ENCODE data around the gene TUT7. TPM values are rescaled to one million over a fixed set of nuclear protein-coding genes. Genes with fewer than 3 reads are reported as not detected.
A peak's percentile ranks its signal among the peaks of the same experiment; 100 is the strongest.

Gene TUT7
- total RNA-seq, 2 donors from 2014 or later: 30.8 to 35.3 TPM

DNA sequence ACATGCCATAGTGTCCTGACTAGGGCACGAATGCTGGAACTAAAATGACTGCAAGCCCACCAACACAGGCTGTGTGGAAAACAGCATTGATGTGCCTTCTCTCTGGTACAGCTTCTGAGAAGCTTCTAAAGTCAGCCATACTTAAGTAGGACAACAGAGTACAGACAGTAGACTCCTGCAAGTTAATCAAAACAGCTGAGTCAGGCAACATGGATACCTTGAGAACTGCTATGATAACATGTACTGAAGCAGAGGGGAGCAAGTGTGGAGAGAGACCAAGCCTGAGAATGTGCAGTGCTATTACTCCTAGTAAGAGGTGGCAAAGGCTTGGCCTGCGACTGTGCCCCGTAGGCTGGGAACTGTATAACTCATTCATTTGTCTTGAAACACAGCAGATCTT, 74.4 kb downstream of the TUT7 start:
- intact Hi-C loops (cut with DNase I, micrococcal nuclease): no loop called here
- DNase-seq: no peak
- no peak for ATAC-seq

DNA sequence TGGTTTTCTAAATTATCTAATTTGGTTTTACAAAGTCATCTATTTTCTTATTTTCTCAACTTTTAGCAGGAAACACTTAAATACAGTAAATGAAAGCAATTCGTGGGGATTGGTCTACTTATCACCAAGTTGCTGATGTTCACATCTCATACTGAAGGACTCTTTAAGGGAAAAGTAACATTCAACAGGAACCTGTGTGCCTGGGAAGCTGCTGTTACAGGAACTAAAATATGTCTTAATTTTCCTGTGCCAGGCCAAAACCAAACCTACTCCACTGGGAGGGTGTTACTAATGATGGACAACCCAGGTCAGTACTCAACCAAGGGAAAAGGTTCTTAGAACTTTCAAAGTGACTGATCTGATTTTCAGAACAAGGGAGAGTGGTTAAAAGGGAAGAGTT, 77.1 kb downstream of the TUT7 start:
- DNase-seq (no peak), ATAC-seq (no peak)
- intact Hi-C loops (cut with DNase I, micrococcal nuclease): no loop called here

DNA sequence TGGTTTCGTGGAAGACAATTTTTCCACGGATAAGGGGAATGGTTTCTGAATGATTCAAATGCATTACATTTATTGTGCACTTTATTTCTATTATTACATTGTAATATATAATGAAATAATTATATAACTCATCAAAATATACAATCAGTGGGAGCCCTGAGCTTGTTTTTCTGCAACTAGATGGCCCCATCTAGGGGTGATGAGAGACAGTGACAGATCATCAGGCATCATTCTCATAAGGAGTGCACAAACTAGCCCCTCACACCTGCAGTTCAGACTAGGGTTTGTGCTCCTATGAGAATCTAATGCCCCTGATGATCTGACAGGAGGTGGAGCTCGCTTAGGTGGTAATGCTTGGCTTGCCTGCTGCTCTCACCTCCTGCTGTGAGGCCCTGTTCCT, 78.2 kb downstream of the TUT7 start:
- intact Hi-C loops (cut with DNase I, micrococcal nuclease): no loop called here
- DNase-seq (no peak), ATAC-seq (no peak)

GRCh38 chr9:86274821-86275643, 79.2 kb downstream of the TUT7 start:
- intact Hi-C loops (cut with DNase I, micrococcal nuclease): no loop called here
- DNase-seq (no peak), ATAC-seq (no peak)

GRCh38 chr9:86272221-86272620, 82.0 kb downstream of the TUT7 start:
- DNase-seq: no peak
- intact Hi-C loops (cut with DNase I, micrococcal nuclease): no loop called here
- ATAC-seq: peak; percentile 99

DNA sequence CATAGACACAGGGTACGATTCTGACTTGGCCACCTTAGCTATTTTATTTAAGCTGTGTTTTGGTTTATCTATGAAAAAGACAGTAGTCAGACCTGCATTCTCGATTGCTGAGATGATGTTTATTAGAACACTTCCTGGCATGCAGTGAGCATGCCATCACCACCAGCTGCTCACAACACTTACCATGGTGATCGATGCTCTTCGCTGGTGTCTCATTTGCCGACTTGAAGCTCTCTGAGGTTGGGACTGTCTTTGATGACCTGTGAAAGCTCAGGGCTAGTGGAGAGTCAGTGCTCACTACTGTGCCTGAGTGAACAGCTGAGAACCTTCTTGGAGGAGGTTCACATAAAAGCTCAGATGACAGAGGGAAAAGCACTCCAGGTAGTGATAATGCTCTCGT, 90.3 kb downstream of the TUT7 start:
- intact Hi-C loops (cut with DNase I, micrococcal nuclease): no loop called here
- DNase-seq (no peak), ATAC-seq (no peak)

DNA sequence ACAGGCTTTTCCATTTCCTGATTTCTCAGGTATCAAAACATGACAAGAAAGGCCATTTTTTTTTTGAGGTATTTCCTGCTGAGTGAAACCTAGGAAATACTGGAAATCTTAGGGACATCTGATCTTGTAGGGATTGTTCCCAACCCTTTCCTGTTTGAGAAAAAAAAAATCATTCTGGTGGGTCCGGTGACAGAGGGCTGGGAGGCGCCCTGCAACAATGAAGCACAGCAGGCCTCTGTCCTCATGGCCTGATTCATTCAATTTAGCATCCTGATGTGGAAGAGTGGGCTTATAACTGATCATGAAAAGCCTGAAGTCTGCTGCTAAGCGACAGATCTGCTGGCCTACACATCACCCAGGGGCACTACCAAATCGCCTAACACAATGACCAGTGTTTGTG, 91.7 kb downstream of the TUT7 start:
- intact Hi-C loops (cut with DNase I, micrococcal nuclease): no loop called here

GRCh38 chr9:86259557-86259956, 94.7 kb downstream of the TUT7 start, which contains the start of gene C9orf153:
TSS of gene C9orf153 (minus strand) at chr9:86259657. CDS start at chr9:86229603, 30,054 bp downstream.
- intact Hi-C loops (cut with DNase I, micrococcal nuclease): no loop called here
- DNase-seq (no peak), ATAC-seq (no peak)

More for the DNA sequence above, 91.7 kb downstream of the TUT7 start:
- no peak for DNase-seq
- no peak for ATAC-seq

DNA sequence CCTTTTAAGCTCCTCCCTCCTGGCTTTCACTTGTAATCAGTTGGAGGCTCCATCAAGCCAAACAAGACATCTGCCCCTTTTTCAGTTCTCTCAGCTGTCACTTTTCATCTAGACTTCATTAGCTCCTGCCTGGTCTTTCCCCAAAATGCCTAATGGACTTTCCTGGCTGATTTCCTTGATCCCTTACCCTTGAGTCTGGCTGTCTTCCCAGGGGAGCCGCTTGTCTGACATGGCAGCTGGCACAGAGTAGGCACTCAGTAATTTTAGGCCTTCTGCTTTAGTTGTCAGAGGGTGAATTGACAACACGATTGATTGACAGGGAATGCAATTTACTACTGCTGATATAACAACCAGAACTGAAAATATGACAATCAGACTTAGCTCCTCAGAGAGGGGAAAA, 96.8 kb downstream of the TUT7 start:
- ATAC-seq (no peak), DNase-seq (no peak)
- intact Hi-C loops (cut with DNase I, micrococcal nuclease): no loop called here

DNA sequence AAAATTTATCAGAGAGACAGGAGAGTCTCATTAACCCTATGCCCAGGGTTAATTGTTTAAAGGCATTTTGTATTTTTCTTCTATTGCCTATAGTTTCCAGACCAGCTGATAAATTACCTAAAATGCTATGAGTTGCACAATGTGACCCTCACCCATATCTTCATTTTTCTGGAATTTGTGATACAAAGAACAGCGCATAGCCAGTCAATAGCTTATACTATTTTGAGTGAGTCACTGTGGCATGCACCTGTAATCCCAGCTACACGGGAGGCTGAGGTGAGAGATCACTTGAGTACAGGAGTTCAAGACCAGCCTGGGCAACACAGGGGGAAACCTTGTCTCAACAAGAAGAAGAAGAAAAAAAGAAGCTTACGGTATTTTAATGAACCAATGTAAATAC, 97.6 kb downstream of the TUT7 start:
- intact Hi-C loops (cut with DNase I, micrococcal nuclease): no loop called here
- DNase-seq (no peak), ATAC-seq (no peak)

DNA sequence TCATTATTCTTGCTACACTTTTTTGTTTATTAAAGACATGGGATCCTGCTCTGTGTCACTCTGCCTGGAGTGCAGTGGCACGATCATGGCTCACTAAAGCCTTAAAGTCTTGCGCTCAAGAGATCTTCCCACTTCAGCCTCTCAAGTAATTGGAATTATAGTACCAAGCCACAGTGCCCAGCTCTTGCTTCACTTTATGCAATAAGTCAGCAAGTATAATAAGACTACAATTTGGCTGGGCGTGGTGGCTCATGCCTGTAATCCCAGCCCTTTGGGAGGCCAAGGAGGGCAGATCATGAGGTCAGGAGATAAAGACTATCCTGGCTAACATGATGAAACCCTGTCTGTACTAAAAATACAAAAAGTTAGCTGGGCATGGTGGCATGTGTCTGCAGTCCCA, 100.6 kb downstream of the TUT7 start:
- ATAC-seq (no peak), DNase-seq (no peak)
- intact Hi-C loops (cut with DNase I, micrococcal nuclease): no loop called here

DNA sequence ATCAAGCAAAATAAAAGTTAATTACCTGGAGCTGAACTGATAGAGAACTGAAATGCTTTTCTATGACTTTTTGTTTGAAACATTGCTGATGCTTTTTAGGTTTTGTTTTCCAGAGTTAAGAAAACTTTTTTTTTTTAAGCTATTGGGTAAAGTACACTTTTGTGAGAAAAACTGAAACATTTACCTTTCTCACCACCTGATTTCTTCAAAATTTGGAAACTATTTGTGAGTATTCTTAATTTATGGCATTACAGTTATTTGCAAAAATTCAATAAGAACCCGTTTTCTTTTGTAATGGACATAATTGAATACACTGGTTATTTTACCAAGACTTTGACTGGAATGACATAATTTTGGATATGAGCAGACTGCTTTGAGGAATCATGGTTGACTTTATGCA, 101.3 kb downstream of the TUT7 start:
- intact Hi-C loops (cut with DNase I, micrococcal nuclease): no loop called here
- no peak for DNase-seq
- no peak for ATAC-seq

DNA sequence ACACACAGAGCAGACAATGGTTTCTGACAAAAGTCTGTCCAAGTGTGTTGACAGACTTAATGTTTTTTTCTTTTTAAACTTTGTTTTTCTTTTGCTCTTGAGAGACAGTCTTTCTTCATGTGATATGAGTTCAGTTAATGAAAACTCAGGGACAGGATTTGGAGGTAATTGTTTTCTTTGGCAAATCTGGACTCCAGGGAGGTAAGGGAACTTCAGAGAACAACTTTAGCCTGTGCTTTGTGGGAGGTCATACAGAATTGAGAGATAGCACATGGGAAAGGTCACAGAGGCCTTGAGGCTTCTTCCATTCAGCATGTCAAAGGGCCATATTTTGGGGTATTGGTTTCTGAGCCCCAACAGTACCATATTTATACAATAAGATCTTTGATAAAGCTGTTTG, 104.1 kb downstream of the TUT7 start:
- intact Hi-C loops (cut with DNase I, micrococcal nuclease): no loop called here
- ATAC-seq (no peak), DNase-seq (no peak)

DNA sequence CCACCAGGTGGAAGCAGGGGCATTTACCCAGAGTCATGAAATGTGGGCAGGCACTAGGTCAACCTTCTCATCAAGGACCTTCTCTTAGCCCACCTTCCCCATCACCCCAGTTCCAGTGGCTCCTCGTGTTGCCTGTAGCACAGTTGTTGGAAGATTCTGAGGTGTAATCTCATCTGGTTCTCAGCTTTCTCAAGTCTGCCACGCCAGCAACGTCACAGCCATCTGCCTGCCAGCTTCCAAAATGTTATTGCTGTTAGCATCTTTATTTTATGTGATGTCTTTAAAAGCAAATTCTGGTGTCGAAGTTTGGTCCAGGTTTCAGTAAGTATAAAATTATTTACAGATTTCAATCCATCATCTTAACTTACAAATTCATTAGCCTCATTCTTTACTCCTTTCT, 105.5 kb downstream of the TUT7 start:
- ATAC-seq: no peak

GRCh38 chr9:86246752-86247161, 107.5 kb downstream of the TUT7 start:
- DNase-seq: no peak
- intact Hi-C loops (cut with DNase I, micrococcal nuclease): no loop called here
- ATAC-seq: no peak

More for the DNA sequence above, 105.5 kb downstream of the TUT7 start:
- DNase-seq: no peak
- intact Hi-C loops (cut with DNase I, micrococcal nuclease): no loop called here

DNA sequence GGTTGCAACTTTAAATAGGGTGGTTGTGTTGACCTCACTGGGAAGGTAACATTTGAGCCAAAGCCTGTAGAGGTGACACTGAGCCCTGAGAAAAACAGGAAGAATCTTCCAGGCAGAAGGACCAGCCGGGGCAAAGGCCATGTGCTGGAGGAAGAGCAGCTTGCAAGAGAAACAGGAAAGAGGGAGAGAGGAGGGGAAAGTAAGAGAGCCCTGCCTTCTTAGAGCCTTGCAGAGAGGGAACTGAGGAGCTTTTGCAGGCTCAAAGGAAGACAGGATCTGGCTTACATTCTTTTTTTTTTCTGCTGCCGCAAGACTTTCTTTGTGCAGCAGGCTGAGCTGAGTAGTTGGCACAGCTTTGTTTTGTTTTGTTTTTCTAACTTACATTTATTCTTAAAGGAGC, 112.1 kb downstream of the TUT7 start:
- intact Hi-C loops (cut with DNase I, micrococcal nuclease): no loop called here
- DNase-seq (peak in 1 of 2 donors; percentile 14), ATAC-seq (peak; percentile 77)

DNA sequence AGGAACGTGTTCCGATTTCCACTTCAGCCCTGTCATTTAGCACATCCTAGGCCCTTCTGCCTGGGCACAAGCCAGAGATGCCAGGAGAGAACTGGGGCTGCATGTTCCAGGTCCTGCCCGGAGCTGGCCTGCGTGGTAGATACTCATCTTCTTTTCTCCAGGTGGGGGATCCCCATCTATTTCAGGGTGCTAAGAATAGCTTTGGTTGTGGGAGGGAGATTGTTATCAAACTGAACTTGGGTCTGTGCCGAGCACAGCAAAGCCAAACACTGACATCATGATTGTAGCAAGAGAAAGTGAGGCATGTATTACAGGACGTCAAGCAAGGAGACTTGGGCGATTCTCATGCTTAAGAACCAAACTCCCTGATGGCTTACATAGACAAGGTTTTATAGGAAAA, 113.0 kb downstream of the TUT7 start:
- intact Hi-C loops (cut with DNase I, micrococcal nuclease): no loop called here
- DNase-seq: no peak
- no peak for ATAC-seq

DNA sequence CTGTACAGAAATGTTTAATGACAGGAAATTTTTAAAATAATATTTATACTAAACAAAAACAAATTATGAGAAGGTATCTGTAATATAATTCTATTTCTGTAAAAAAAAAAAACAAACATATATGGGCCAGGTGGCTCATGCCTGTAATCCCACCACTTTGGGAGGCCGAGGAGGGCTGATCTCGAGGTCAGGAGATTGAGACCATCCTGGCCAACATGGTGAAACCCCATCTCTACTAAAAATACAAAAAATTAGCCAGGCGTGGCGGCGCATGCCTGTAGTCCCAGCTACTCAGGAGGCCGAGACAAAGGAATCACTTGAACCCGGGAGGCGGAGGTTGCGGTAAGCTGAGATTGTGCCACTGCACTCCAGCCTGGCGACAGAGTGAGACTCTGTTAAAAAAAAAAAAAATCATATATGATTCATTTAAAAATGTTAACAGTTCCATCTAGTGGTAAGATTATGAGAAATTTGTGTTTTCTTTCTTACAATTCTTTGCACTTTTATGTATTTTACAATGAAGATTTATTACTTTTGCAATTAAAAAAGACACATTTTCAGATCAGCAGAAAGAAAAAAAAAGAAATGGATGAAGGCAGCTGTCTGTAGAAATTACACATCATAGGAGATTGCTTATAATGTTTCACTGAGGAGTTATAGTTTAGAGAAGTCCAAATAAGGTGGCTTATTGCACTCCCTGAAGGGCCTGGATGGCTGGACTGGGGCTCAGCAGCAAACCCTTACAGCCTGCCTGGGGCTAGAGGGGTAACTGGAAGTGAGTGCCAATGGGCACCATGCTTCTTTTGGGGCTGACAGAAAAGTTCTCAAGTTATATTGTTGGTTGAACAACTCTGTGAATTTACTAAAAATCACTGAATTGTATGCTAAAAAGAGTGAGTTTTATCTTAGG, 115.1 kb downstream of the TUT7 start:
- ATAC-seq: no peak
- intact Hi-C loops (cut with DNase I, micrococcal nuclease): no loop called here
- DNase-seq: no peak

All from left colon (tissue), 2 donors.